GM21367 (cell line): ENCODE results near the gene CLCF1.
A peak's percentile ranks its signal among the peaks of the same experiment; 100 is the strongest.
"Not testable (repeated sequence)": the region's sequence is repeated elsewhere in the genome, so short reads cannot be mapped to it uniquely, and the experiment has no call there.

Source experiments
- ATAC-seq: cut with Tn5 transposase; IDR thresholded peaks from one replicate; pipeline ENCODE4 v1.9.1; 2021; ENCODE audit not compliant: unreplicated experiment

CLCF1 gene

GRCh38 chr11:67345247-67345919 is 28.0 kb downstream of the CLCF1 start:
- ATAC-seq, result no peak

- ATAC-seq, result no peak
These were observed 29.1 kb downstream of the CLCF1 start for GRCh38 chr11:67344264-67344663.

GRCh38 chr11:67337257-67337656 is 36.1 kb downstream of the CLCF1 start:
- ATAC-seq, result no peak

GRCh38 chr11:67332081-67332691 is 41.2 kb downstream of the CLCF1 start:
- ATAC-seq, result no peak

DNA sequence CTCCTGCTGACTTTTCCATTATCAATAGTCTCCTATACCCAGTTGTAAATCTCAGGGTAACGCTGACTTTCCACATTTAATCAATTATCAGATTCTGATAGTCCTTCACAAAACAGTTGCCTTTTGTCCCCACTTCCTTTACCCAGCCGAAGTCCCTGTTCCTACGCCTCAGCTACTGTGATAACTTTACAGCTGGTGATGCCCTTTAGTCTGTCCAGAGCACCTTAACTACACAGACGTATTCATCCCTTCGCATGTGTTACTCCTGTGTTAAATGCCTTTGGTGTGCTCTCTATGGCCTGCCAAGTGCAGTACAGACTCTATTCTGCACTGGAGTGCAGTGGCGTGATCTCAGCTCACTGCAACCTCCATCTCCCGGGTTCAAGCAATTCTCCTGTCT is 49.9 kb downstream of the CLCF1 start:
- ATAC-seq, result no peak

GRCh38 chr11:67322049-67322448 is 51.3 kb downstream of the CLCF1 start:
- no peak for ATAC-seq

DNA sequence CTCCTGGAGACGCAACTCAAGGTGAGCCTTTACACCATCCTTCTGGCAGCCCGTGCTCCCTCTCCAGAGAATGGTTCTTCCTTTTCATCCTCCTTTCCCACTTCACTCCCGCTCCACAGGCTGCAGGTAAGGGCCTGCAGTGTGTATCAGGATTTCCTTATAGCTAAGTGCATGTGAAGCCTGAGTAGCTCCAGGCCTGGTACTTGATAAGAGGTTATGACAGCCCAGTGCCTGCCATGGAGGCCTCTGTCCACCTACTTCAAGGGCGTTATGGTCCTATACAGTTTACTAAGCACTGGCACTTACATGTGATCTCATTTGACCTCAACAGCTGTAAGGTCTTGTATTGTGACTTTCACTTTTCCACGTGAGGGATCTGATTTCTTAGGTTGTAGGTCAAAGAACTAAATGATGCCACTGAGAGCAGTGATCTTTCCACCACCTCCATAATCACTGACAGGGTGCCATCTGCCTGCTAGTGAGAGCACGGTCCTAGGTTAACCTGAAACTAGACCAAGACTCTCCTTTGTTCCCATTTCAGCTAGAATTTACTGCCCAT is 52.0 kb downstream of the CLCF1 start:
- ATAC-seq, result no peak

DNA sequence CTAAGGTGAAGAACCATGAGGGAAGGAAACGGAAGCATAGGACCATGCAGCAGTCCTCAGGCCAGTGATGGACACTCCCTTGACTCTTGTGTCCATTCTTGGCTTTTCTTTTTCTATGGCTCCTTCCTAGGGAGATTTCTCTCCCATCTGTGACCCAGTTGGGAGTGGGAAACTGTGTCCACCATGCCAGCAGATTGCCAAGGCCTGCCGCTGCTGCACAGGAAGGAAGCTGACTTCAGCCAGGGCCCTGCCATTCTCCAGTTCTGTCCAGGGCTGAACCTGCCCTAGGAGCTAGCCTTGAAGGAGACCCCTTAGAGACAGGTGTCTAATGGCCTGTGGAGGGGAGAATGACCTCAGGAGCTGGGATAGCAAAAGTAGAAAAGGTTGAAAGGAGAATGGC is 52.7 kb downstream of the CLCF1 start:
- no peak for ATAC-seq

DNA sequence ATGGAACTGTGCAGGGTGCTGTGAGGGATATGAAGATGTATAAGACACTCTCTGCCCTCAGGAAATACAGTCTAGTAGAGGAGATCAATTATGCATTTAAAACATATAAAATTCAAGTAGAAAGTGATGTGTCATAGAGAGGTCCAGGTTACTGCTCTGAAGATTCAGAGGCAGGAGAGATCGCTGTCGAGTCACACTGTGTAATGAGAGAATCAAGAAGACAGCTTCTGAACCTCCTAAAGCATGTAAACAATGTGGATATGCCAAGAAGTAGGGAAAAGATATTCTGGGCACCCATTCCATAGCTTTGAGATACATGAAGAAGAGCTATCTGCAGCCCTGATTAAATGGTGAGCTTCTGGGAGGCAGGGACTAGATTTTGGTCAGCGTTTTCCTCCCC is 53.4 kb downstream of the CLCF1 start:
- ATAC-seq, result no peak

DNA sequence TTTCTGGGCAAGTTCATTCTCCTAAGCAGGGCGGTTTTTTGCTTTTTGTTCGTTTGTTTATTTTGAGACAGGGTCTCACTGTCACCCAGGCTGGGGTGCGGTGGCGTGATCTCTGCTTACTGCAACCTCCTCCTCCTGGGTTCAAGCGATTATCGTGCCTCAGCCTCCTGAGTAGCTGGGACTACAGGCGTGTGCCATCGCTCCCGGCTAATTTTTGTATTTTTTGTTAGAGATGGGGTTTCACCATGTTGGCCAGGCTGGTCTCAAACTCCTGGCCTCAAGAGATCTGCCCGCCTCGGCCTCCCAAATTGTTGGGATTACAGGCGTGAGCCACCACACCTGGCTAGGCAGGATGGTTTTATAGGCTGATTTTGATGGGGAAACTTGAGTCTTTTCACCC is 54.5 kb downstream of the CLCF1 start:
- ATAC-seq, result not testable (repeated sequence)

GRCh38 chr11:67317888-67318555 is 55.4 kb downstream of the CLCF1 start:
- ATAC-seq, result peak; percentile 18

GRCh38 chr11:67317205-67317887 is 56.1 kb downstream of the CLCF1 start:
- ATAC-seq, result peak; percentile 69

GRCh38 chr11:67316882-67317204 is 56.6 kb downstream of the CLCF1 start:
- no peak for ATAC-seq

DNA sequence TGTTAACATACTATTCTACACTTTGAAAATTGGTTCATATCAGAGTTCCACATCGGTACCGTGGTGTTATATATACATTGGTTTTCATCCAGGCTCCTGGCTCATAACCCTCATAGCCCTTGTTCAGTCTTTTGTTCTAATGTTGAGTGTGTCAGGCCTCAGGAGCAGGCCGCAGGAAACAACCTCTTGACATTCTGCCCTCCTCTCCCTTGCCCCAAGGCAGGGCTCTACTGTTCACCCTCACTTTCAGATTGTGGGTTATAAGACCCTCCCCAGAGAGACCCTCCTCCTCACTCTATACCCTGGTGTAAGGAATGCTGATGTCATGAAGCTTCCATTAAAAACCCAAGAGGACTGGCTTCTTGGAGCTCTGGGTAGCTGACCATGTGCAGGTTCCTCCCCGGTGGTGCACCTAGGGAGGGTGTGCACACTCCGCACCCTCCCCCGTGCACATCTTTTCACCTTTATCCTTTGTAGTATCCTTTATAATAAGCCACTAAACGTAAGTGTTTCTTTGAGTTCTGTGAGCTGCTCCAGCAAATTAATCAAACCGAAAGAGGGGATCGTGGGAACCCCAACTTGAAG is 58.0 kb downstream of the CLCF1 start:
- ATAC-seq, result no peak

DNA sequence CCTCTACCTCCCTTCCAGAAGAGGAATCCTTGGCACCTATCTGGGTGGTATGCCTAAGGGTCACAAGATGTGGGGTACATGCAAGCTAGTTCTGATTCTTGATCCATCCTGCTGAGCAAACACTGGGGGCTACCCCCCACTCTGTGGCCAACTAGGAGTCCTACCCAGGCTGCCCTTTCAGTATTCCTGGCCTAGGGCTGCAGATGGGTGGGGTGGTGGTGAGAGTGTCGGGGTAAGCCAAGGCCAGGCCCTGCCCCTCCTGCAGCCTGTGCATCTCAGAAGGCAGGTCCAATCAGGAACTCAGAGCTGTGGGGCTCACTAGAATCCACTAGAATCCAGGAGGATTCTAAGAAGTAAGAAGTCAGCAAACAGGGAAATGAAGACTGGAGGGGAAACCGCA is 59.2 kb downstream of the CLCF1 start:
- no peak for ATAC-seq
